Endothelial cell of umbilical vein (primary cell): ENCODE measurements around the gene TRIM22.

Experiments
- EZH2 ChIP-seq: IDR thresholded peaks from 2 replicates; pipeline ENCODE4 v1.6.1; 2012; ENCODE audit warnings: borderline replicate concordance, low read depth, mild to moderate bottlenecking, moderate library complexity, low read length, inconsistent platforms; ENCODE audit not compliant: severe bottlenecking
- FOS ChIP-seq: IDR thresholded peaks from 2 replicates; pipeline ENCODE4 v1.6.1; 2011; ENCODE audit warnings: mild to moderate bottlenecking, low read length, moderate library complexity, borderline replicate concordance; ENCODE audit not compliant: insufficient read depth
- GATA2 ChIP-seq: IDR thresholded peaks from 2 replicates; pipeline ENCODE4 v1.7.0; 2011; ENCODE audit warnings: low read depth, mild to moderate bottlenecking, moderate library complexity, mixed read lengths, low read length; ENCODE audit not compliant: insufficient read length, insufficient read depth
- JUN ChIP-seq: IDR thresholded peaks from 2 replicates; pipeline ENCODE4 v1.6.1; 2011; ENCODE audit warnings: borderline replicate concordance, low read depth; ENCODE audit not compliant: insufficient read length, insufficient read depth
- MYC ChIP-seq: IDR thresholded peaks from one replicate; pipeline ENCODE4 v1.6.1; 2011; ENCODE audit warnings: mild to moderate bottlenecking, low read depth, low read length
- POLR2A ChIP-seq: IDR thresholded peaks from 2 replicates; pipeline ENCODE4 v1.6.1; 2012; ENCODE audit warnings: low read depth, mild to moderate bottlenecking, control low read depth, low read length
- POLR2AphosphoS5 ChIP-seq: IDR thresholded peaks from 2 replicates; pipeline ENCODE4 v1.6.1; 2012; ENCODE audit warnings: low read depth, mild to moderate bottlenecking, control low read depth, low read length, moderate library complexity; ENCODE audit not compliant: insufficient read depth
- TF ChIP-seq, protein P1 (sequence below), 2 donors: IDR thresholded peaks; 1 replicate in 1 of 2; 2 replicates in 1 of 2; pipeline ENCODE4 v1.5.1; 2011; ENCODE audit warnings: low read length in 2 of 2, mild to moderate bottlenecking in 2 of 2, moderate library complexity in 2 of 2, control low read depth in 1 of 2, inconsistent platforms in 1 of 2, low read depth in 1 of 2; ENCODE audit not compliant: insufficient read depth in 1 of 2; ENCODE audit errors: extremely low read depth in 1 of 2

DNA sequence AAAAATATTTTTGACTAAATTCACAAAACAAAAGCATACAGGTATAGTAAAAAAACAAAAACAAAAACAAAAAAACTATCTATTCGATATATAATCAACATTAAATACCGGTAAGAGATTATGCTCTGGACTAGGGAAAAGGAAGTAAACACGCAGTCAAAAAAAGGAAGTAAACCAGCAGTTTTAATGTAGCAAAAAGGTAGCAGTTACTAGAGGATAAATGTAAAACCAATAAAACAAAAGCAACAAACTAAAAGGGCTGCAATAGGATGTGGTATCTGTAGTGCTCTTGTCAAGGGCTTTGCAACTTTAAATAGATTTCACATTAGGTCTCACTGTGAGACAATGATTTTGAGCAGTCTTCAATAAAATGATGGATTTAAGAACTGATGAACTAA is 2.4 kb downstream of the TRIM22 start:
- TF ChIP-seq, protein P1, sequence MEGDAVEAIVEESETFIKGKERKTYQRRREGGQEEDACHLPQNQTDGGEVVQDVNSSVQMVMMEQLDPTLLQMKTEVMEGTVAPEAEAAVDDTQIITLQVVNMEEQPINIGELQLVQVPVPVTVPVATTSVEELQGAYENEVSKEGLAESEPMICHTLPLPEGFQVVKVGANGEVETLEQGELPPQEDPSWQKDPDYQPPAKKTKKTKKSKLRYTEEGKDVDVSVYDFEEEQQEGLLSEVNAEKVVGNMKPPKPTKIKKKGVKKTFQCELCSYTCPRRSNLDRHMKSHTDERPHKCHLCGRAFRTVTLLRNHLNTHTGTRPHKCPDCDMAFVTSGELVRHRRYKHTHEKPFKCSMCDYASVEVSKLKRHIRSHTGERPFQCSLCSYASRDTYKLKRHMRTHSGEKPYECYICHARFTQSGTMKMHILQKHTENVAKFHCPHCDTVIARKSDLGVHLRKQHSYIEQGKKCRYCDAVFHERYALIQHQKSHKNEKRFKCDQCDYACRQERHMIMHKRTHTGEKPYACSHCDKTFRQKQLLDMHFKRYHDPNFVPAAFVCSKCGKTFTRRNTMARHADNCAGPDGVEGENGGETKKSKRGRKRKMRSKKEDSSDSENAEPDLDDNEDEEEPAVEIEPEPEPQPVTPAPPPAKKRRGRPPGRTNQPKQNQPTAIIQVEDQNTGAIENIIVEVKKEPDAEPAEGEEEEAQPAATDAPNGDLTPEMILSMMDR (IDR thresholded peaks at IDR 0.05; ENCODE audit: extremely low read depth in 1 of 2, insufficient read depth in 1 of 2, low read depth in 1 of 2, low read length in 2 of 2), result no peak
- TF ChIP-seq POLR2AphosphoS5 (no peak), POLR2A (no peak), MYC (no peak), GATA2 (no peak), EZH2 (no peak), JUN (no peak), FOS (no peak)
